Measurements from ENCODE around the gene RTP5. TPM values are rescaled to one million over a fixed set of nuclear protein-coding genes. Genes with fewer than 3 reads are reported as not detected.

The RTP5 gene
- polyA plus RNA-seq, 3 donors = 0.09 TPM; not detected in 2

DNA sequence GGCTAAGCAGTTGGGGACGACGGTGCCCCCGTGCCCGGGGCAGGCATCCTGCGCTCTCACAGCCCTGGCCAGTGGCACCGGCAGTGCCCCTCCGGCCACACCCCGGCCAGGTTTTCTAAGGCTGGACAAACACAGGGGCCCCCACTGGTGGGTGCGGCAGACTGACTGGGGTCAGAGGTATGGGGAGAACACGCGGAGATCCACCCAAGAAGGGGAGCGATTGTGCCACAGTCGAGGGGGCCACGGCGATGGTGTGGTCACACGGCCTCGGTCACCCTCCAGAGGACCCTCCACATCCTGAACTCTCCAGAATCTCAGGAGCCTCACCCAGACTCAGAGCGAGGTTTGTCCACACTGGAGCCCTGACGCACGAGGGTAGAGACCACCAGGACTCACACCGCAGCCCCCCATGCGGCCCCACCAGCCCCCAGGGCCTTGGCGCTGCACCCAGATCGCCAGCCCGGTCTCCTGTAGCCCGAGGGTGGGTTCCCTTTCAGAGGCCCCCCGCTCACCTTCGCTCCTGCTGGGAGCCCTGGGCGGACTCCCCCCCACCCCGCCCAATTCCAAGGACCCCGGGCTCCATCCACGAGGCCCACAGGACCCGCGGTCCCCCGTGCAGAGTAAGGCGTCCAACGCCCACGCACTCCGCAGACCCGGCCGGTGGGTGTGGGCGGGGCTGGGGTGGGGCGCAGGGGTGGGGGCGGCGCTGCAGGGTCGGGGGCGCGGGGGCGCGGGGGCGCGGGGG, 26.0 kb upstream of the RTP5 start:
- no peak for DNase-seq

DNA sequence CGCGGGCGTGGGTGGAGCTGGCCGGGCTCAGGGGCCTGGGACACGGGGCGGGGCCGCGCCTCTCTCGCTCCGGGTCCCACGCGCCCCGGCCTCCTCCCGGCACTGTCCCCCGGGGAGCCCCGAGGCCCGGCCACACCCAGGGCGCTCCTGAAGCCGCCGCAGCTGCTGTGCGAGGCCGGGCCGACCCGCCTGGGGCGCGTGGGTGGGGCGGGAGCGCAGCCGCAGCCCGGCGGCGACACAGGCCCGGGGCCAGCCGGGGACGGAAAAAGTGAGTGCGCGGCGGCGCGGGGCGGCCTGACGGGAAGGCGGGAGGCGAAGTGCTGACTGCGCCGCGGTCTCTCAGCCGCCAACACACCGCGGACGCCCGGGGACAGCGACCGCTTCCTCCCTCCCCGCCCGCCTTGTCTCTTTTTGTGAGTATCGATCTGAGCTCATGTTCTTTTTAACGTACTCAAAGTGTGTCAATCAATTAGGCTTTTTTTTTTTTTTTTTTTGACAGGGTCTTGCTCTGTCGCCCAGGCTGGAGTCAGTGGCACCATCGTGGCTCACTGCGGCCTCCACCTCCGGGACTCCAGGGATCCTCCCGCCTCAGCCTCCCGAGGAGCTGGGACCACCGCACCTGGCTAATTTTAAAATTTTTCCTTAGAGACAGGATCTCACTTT, 25.3 kb upstream of the RTP5 start:
- peak; percentile 56 for DNase-seq

DNA sequence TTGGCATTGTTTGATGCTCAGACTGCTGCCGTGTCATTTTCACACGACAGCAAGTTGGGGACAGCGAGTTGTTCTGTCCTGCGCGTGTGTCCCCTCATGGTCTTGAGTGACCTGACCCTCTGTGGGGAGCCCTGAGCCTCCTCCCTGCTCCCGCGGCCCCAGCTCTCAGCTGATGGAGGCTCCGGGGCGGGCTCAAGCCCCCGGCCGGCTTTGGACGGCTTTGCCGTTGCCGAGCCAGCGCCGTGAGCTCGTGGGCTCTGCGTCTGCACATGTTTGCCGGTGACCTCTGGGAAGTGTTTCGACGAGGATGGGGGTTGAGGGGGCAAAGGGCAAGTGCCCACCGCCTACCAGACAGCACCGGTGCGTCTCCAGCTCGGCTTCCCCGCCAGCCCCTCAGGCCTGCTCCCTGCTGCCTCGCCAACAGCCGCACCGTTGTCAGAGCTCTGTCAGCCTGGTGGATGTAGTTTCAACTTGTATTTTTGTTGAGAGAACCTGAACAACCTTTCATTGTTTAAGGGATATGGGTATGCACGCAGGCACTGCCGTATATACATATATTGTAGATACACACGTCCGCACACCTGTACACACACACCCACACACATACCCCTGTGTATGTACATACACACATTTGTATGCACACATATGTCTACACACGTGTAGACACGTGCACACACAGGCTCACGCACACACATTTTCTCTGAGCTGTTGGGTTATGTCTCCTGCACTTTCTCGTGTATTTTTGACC, 24.5 kb upstream of the RTP5 start:
- DNase-seq = no peak

DNA sequence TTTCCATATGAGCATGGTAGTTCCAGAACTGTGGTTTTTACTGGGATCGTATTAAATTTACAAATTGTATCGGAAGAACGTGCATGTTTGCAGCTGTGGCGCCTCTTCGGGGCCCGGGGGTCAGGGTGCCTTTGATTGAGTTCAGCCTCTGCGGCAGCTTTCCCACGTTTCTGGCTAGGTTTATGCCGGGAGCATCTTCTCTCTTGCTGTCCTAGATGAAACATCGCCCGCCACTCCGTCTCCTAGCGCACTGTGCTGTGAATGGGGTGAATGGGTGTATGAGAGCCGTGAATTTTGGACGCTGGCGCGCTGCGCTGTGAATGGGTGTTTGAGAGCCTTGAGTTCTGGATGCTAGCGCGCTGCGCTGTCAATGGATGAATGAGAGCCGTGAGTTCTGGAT, 23.1 kb upstream of the RTP5 start:
- no peak for DNase-seq

DNA sequence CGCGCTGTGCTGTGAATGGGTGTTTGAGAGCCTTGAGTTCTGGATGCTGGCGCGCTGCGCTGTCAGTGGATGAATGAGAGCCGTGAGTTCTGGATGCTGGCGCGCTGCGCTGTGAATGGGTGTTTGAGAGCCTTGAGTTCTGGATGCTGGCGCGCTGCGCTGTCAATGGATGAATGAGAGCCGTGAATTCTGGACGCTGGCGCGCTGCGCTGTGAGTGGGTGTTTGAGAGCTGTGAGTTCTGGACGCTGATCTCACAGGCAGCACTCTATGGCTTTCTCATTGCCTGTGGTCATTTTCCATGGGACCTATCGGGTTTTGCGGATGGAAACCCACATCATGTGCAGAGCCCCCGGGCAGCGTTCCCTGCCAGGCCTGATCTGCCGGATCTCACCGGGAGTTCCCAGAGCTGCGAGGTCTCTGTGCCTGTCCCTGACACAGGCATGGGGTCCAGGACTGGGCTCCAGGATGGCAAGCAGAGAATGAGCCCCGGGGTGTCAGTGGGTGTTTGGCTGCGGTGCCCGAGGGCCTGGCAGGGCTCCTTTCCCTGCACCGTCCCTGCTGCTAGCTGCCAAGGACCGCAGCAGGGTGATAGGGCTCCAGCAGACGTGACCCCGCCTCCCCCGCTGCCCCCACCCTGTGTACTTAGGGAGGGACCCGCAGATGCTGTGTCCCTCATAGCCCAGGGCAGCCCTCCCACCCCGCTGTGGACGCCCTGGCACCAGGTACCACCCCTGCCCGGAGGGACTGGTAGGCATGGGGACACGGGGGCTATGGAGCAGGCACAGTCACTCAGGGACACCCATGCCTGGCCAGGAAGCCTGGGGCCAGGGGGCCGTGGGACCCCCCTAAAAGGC, 20.5 kb upstream of the RTP5 start:
- no peak for DNase-seq

DNA sequence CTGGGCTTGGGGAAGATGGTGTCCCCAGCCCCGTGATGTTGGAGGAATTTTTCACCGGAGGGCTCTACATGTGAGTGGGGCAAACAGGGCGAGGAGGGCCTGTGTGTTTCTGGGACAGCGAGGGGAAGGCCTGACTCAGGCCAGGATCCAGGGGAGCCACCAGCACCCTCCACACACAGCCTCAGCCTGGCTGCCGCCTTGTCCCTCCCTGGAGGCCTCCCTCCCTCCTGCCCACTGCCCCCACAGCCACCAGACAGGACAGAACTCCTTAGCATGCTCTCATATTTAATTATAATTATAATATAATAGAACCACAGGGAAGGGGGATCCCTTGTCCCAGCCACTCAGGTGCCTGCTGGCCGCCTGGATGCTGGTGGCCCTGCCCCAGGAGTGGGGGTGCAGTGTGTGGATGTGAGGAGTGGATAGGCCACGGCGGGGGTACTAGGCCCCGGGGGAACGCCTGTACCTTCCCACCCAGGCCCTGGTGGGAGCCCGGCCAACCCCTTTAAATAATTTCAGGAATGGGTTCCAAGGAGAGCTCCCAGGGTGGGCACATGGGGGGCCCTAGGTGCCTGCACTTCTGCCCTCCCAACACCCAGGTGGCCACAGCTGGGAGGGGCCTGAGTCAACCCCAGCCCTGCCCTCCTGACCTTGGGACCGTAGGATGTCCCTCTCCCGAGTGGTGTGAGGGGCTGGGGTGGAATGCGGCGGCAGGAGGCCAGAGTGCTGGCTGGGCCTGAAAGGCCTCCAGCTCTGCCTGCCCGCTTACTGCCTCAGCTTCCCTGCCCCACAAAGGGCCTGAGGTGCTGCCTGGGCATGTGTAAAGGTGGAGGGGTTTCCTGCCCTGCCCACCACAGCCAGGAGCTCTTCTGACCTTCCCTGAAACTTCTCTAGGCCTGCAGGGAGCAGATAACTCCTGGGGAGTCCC, 19.6 kb upstream of the RTP5 start:
- DNase-seq = no peak

DNA sequence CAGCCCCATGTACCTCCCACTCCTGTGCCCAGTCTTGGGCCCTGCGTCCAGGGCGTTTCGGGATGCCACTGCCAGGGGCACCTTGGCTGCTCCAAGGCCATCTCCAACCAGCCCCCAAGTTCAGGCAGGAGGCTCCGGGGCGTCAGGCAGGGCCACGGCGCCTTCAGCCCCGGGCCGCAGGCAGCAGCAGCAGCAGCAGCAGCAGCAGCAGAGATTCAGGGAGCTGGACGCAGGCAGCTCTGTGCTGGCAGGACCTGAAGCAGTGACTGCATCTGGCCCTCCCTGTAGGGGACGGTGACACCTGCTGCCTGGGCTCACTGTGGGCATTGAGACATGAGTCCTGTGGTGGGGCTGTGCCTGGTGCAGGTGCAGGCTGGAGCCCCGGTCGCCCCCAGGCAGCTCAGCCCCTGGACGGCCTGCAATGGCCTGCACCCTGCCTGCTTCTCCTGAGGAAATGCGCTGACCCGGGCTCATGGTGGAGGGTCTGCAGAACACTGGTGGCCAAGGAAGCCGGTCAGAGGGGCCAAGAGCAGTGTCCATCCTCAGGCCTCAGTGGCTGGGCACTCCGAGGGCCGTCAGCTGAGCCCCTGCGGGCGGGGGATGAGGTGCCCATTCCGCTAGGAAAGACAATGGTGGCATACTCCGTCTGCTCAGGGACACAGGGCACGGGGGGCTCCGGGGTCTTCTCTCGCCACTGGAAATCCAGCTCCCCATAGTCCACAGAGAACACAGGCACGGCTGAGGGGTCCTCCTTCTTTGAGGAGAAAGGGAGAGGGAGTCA, 18.8 kb upstream of the RTP5 start:
- DNase-seq = no peak

DNA sequence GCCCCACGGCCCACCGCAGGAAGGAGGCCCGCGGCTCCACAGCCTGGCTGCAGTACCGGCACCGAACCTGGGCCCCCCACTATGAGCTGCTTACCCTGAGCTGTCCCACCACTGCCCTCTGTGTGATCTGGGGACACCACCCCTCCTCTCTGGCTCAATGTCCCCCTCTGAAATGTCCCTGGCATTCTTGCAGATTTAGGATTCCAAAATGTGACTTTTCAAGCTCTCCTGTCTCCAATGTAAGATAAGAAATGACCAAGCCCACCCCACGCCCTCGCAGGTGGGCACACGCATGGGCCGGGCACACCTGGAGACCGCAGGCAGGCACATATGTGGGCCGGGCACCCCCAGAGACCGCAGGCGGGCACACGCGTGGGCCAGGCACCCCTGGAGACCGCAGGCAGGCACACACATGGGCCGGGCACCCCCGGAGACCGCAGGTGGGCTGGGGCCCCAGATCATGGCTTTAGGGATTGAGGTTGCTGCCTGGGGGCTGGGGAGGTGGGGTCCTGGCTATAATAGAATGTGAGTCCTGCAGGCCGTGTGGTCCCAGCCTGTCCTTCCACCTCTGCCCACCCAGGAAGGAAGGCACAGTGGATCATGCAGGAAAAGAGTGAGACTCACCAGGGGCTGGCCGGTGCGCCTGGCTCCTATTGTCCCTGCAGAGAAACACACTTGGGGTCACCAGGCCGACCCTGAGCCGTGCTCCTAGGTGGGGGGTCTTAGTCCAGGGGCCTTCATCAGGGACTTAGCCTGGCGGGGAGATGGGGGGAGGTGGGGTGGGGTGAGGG, 18.0 kb upstream of the RTP5 start:
- DNase-seq = no peak

DNA sequence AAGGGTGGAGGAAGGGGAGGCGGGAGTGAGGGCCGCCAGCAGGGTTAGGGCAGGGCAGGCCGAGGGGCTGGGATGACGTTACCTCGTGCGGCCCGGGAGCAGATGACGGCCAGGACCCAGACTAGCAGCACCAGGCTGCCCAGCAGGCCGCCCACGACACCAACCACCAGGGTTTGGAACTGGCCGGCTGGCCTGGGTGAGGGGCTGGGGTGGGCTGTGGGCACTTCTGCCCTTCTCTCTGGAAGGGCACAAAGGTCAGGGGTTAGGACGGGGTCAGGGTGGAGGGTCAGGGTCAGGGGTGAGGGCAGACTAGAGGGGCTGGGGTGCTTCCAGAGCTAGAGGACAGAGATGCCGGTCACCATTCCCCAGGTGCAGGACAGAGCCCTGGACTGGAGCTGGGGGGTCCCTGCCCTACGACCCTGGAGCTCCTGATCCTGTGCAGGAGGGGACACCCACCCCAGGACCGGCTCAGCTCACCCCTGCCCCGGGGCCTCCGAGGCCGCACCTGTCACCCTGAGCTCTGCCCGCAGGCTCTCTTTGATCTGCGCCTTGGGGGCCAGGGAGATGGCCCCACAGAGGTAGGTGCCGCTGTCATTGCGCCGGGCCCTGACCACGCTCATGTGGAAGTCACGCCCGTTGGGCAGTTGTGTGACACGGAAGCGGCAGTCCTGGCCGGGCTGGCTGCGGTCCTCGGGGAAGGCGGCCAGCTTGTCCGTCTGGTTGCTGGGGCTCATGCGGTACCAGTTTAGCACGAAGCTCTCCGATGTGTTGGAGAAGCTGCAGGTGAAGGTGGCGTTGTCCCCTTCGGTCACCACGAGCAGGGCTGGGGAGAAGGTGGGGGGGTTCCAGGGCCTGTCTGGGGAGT, 17.2 kb upstream of the RTP5 start:
- no peak for DNase-seq

DNA sequence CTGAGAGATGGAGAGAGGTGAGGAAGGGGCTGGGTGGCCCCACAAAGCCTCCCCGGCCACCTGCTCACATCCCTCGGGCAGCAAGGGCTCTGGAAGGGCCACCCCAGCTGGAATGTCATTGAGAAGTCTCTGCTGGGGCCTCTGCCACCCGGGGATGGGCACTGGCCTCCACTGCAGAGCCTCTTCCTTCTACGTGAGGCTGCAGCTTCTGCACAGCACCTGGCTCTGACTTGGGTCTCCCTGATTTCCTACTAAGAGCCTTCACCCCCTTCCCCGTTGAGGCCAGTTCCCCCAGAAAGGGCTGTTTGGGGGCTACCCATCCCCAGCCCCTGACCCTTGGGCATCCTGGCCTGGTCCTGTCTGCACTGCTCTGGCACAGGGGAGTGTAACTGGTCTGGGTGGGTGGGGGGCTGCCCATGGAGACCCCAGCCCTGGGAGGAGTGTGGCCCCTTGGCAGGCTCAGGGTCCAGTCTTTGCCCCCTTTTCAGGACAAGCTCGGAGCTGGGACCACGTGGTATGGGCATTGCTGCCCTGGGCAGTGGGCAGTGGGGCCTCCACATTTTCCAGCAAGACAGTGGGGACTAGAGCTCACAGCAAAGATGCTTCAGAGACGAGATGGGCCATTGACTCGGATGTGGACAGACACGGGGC, 16.4 kb upstream of the RTP5 start:
- no peak for DNase-seq

DNA sequence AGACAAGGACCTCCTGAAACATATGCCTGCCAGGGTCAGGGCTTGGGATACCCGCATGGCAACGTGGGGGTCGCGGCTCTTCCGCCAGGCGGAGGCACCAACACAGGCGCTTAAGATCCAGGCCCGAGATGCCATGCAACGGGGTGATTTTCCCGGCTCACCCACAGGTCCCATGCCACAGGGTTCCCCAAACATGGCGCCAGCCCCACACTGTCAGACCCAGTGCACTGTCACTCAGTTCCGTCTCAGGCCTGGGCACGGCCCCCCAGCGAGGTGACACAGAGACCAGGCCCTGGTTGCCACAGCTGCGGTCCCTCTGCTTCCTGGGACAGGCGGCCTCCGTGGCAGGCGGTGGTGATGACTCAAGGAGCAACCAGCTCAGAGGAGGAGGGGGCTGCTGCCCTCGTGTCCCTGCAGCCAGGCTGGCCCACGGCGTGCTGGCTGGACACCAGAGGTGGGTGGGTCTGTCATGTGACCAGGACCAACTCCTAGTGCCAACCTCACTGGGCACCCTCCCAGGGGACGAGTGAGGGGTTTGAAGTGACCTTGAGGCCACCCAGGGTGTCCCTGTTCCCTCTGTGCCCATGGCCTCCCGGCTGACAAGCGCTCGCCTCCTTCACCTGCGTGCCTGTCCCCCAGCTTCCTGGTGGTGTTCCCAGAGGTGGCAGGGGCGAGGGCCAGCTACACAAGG, 15.7 kb upstream of the RTP5 start:
- no peak for DNase-seq

DNA sequence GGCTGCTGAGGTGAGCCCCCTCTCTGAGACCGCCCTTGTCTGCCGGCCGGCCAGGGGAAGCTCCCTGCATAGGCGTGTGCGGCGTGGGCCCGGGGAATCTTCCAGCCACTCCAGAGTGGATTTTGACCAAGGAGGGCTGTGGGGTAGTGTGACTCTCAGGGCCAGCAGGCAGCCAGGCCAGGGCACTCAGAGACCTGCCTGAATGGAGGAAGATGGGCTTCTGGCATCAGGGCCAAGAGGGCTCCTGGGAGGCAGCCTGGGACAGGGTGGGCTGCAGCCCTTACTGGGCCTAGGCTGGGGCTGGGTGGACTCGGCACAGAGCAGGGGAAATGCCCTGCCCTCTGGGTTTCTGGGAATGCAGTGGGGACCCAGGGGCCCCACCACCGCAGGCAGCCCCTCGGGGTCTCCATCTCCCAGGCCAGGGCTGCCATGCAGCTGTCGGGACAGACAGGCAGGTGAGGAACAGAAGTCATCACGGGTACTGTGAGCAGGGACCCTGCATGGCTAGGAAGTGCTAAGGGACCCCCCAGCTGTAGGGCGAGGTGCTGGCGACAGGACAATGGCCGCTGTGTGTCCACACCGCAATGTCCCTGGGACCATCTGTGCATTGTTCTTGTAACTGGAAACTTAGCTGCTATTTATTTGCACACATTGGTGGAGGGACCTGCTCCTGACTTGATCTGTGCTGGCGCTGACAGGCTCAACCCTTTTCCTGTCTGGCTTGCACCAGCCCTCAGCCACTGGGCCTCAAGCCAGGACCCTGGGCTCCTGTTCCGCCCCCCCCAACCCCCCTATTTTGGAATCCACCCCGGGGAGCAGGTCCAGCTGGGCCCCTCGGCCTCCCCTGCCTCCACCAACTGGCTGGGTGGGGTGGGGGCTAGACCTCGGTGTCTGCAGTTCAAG, 14.9 kb upstream of the RTP5 start:
- DNase-seq = no peak

DNA sequence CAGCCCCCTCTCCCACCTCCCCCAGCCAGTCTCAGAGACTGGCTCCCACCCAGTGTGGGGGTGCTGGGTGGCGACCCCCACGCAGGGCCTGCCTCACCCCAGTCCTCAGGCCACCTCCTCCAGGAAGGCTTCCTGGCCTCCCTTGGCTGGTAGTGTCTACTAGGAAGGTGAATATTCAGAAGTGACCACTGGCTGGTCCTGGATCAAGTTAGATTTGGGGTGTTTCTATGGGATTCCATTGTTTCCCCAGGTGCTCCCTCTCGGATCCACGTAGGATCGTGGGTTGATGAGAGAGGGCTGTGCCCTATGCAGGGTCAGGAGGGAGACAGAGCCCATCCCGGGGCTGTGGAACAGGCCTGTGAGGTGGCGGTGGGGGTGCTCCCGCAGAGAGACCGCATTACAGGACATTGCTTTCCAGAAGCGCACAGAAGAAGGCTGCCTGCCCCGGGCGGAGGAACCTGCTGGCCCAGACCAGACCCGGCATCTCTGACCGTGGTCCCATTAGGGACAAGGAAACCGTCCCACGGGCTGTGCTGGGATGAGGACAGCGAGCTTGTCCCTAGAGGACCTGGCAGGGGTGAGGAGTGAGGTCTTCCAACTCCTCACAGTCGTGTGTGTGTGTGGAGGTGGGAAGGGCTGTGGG, 14.2 kb upstream of the RTP5 start:
- no peak for DNase-seq

DNA sequence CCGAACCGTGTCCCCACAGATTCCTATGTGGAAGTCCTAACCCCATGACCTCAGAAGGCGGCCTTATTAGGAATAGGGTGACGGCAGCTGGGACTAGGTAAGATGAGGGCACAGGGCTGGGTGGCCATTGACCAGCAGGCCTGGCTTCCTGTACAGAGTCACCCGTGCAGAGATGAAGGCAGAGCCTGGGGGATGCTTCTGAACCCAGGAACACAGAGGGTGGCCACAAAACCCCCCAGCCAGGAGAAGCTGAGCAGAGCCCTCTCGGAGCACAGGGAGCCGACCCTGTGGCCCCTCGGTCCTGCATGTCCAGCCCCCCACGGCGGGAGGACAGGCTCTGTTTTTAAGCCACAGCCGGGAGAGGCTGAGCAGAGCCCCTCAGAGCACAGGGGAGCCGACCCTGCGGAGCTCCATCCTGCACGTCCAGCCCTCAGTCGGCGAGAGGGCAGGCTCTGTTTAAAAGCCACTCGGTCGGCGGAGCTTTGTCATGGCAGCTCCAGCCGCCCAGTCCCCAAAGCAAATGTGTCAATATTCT, 13.6 kb upstream of the RTP5 start:
- no peak for DNase-seq

DNA sequence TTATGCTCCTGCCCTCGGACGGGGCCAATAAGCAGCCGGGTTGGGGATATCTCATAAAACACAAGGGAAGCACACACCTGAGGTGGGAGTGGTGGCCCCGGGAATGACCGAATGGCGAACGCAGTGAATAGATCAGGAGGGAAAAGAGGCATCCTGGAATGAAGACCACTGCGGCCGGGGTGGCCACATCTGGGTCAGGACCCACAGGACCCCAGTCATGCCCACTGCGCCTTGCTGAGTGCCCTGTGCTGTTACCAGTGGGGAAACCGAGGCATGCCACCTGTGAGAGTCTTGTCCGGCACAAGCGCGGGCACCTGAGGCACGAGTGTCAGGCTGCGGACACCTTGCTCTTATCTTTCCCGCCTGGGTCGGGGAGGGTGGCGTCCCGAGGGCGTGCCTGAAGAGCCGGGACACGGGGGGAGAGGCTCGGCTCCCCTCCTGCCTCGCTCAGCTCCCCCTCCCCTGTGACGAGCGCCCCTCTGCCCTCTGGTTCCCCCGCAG, 12.4 kb upstream of the RTP5 start:
- DNase-seq = no peak

Data from renal pelvis (tissue), 4 donors.